ENCODE data around the gene XRCC3.

GRCh38 chr14:103649001-103649400, 66.2 kb downstream of the XRCC3 start:
- no peak for TF ChIP-seq CTCF (IDR thresholded peaks at IDR 0.05)
- TF ChIP-seq POLR2A (IDR thresholded peaks at IDR 0.05), result no peak
